GM18505 (cell line): Measurements from ENCODE around the gene ZG16.
A peak's percentile ranks its signal among the peaks of the same experiment; 100 is the strongest.
"Not testable (repeated sequence)": the region's sequence is repeated elsewhere in the genome, so short reads cannot be mapped to it uniquely, and the experiment has no call there.

ENCODE experiments used
- ATAC-seq: cut with Tn5 transposase; IDR thresholded peaks from one replicate; pipeline ENCODE4 v1.9.1; 2021; ENCODE audit not compliant: unreplicated experiment
- POLR2A ChIP-seq: IDR thresholded peaks from 4 replicates; pipeline ENCODE4 v1.6.1; 2011; ENCODE audit warnings: borderline replicate concordance; ENCODE audit not compliant: insufficient read depth, insufficient read length; ENCODE audit errors: extremely low read depth

ZG16 gene

DNA sequence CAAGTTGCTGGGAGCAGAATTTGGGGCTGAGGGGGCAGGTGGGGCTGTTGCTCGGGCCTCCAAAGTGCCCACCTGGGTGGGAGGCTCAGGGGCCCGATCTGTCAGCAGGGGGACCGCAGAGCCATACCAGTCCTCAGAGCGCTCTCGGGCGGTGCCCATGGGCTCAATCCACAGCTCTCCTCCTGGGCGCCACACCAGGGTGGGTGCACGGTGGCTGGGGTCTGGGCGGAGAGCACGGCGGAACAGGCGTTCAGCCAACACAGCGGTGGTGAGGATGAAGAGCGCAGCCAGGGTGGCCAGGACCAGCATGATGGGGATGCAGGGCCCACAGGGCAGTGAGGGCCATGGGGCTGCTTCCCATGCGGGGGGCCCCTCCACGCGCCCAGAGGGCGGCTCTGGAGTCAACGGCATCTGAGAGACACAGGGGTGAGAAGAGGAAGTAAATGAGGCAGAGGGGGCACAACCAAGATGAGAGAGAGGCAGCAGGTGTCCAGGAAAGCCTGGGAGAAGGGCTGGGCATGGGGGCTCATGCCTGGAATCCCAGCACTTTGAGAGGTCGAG lies 33.4 kb upstream of the ZG16 start:
- TF ChIP-seq POLR2A = no peak
- no peak for ATAC-seq

DNA sequence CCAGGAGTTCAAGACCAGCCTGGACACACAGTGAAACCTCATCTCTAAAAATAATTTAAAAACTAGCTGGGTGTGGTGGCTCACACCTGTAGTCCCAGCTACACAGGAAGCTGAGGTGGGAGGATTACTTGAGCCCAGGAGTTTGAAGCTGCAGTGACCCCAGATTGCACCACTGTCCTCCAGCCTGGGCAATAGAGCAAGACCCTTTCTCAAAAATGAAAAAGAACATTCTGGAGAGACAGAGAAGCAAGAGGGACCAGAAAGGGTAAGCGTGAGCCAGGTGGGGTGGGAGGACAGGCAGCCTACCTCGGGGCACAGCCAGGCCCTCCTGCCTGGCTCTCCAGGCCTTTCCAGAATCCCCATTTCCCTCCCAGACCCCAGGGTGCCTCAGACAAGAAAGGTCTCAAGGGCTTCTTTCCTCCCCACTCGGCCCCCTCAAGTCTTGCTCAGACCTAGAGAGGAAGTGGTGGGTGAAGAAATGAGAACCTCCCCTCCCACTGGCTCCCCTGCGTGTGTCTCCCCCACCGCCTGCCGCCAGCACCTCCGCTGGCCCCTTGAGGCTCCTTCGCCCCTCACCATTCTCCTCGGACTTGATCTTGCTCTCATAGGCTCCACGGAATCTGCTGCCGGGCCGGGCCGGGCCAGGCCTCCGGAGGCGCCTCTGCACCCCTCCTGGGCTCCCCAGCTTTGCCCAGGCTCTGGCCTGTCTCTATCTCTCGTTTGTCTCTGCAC lies 32.8 kb upstream of the ZG16 start:
- peak; percentile 45 for ATAC-seq
- peak; percentile 2 for TF ChIP-seq POLR2A

DNA sequence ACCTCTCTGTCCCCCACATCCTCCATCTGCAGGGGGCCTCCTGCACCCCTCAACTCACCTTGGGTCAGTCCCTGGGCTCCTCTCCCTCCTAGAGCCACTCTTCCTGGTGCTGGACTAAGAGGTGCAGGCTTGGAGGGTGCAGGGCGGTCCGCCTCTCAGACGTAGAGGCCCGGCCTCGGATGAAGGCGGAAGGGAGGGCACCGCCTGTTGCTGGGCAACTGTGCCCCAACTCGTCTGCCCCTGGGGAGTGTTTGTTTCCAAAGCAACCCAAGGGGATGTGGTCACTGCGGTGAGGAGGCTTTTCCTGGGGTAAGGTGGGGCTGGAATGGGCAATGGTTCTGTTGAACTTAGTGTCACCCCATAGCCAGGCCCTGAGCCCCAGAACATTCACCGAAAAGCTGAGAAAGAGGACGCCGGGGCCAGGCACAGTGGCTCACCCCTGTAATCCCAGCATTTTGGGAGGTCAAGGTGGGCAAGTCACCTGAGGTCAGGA lies 32.2 kb upstream of the ZG16 start, which contains the start of gene C16orf54:
C16orf54 (minus strand) TSS at position 138 of the 493 bp plus-strand sequence. CDS start 1,039 bp downstream, outside the sequence.
- no peak for TF ChIP-seq POLR2A
- peak; percentile 84 for ATAC-seq

DNA sequence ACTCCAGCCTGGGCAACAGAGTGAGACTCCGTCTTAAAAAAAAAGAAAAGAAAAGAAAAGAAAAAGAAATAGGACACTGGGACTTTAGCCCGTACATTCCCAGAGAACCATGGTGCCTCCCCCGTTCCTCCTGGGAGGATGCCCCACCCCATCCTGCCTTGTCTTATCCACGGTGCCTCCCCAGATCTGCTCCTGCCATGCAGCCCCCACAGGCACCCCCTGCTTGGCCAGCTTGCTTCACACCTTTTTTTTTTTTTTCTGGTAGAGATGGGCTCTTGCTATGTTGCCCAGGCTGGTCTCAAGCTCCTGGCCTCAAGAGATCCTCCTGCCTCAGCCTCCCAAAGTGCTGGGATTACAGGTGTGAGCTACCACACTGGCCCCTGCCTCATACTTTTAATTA lies 31.5 kb upstream of the ZG16 start:
- not testable (repeated sequence) for ATAC-seq

DNA sequence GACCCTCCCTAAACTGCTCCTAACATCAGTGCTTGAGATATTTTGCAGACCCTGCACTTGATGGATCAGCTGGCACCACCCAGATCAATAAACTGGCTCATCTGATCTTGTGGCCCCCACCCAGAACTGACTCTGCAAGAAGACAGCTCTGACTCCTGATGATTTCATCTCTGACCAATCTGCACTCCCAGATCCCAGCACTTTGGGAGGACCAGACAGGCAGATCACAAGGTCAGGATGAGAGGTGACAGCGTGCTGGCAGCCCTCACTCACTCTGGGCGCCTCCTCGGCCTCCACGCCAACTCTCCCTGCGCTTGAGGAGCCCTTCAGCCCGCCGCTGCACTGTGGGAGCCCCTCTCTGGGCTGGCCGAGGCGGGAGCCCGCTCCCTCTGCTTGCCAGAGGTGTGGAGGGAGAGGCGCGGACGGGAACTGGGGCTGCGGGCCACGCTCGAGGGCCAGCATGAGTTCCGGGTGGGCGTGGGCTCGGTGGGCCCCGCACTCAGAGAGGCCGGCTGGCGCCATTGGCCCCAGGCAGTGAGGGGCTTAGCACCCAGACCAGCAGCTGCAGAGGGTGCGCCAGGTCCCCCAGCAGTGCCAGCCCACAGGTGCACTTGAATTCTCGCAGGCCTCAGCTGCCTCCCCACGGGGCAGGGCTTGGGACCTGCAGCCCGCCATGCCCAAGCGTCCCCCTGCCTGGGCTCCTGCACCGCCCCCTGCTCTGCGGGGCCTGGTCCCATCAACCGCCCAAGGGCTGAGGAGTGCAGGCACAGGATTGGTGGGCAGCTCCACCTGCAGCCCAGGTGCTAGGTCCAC lies 29.9 kb upstream of the ZG16 start:
- no peak for TF ChIP-seq POLR2A
- no peak for ATAC-seq

DNA sequence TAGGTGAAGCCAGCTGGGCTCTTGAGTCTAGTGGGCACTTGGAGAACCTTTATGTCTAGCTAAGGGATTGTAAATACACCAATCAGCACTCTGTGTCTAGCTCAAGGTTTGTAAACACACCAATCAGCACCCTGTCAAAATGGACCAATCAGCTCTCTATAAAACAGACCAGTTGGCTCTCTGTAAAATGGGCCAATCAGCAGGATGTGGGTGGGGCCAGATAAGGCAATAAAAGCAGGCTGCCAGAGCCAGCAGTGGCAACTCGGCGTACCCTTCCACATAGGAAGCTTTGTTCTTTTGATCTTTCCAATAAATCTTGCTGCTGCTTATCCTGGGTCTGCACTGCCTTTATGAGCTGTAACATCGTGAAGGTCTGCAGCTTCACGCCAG lies 29.3 kb upstream of the ZG16 start:
- not testable (repeated sequence) for ATAC-seq

DNA sequence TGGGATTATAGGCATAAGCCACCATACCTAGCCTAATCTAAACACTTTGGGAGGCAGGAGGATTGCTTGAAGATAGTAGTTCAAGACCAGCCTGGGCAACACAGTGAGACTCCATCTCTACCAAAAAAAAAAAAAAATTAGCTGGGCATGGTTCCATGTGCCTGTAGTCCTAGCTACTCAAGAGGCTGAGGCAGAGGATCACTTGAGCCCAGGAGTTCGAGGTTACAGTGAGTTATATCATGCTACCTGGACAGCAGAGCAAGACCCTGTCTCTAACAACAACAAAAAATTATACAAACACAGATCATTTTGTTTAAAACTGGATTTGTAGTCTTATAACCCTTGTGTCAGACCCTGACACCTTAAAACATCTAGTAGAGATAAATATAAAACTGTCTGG lies 24.5 kb upstream of the ZG16 start:
- no peak for ATAC-seq
- no peak for TF ChIP-seq POLR2A

DNA sequence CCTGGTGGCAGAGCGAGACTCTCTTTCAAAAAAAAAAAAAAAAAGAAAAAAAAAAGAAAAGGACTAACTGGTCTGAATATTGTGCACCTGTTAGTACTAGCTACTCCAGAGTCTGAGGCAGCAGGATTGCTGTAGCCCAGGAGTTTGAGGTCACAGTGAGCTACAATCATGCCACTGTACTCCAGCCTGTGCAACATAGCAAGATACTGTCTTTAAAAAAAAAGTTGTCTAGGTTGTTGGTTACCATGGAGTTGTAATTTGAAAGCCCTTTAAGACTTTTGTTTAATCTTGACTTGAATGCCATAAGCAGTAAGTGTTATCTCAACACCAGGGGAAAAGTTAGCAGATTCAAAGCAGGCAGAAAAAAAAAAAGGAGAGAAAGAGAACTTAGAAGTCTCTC lies 21.4 kb upstream of the ZG16 start:
- ATAC-seq = no peak
- TF ChIP-seq POLR2A = no peak

DNA sequence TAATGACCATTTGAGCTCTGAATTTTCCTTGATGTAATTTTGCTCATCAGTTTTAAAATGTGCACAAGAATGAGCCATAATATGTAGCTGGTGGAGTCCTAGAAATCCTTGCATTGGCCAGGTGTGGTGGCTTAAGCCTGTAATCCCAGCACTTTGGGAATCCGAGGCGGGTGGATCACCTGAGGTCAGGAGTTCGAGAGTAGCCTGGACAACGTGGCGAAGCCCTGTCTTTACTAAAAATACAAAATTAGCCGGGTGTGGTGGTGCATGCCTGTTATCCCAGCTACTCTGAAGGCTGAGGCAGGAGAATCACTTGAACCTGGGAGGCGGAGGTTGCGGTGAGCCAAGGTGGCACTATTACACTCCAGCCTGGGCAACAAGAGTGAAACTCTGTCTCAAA lies 21.0 kb upstream of the ZG16 start:
- not testable (repeated sequence) for ATAC-seq

DNA sequence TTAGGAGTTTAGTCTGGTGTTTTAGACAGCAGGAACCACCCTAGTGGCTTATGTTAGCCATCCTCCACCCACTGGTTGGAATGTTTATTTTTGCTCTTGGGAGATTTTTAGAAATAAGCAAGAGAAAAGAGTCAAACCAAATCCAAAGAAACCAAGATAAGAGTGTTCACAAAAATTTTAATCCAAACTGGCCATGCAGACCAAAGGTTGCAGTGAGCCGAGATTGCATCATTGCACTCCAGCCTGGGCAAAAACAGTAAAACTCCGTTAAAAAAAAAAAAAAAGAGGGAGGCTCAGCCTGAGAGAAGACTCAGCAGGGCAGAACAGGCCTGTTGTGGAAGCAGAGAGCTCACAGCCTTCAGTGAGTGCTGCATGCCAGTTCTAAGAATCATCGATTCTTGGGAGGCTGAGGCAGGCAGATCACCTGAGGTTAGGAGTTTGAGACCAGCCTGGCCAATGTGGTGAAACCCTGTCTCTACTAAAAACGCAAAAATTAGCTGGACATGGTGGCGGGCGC lies 20.0 kb upstream of the ZG16 start:
- ATAC-seq = no peak
- no peak for TF ChIP-seq POLR2A

DNA sequence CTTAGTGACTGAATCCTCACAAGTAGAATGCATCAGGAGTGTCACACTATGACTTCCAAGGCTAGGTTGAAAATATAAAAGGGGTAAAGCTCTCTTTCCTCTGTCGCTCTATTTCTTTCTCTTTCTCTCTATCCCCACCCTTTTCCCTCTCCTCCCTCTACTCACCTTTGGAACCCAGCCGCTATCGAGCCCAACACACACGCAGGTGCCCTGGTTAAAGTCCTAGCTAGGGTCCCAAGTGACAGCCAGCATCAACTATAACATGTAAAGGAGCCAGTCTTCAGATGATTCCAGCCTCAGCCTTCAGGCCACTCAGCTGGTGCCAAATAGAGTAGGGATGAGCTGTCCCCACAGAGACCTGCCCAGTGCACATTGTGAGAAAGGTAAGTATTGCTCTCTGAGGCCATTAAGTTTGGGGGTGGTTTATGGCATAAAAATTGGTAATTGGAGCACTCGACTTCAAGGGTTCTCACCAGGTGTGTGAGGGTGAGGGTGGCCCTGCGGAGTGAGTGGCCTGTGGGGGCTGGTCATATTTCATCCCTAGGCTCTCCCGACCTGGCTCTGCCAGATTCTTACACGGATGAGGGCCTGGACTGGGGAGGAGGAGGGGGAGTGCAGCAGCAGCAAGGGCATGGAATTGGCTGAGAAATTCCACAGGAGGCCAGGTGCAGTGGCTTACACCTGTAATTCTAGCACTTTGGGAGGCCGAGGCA lies 17.3 kb upstream of the ZG16 start:
- no peak for TF ChIP-seq POLR2A
- no peak for ATAC-seq

DNA sequence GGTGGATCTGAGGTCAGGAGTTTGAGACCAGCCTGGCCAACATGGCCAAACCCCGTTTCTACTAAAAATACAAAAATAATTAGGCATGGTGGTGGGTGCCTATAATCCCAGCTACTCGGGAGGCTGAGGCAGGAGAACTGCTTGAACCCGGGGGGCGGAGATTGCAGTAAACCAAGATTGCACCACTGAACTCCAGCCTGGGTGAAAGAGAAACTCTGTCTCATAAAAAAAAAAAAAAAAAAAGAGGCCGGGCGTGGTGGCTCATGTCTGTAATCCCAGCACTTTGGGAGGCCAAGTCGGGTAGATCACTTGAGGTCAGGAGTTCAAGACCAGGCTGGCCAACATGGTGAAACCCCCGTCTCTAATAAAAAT lies 16.8 kb upstream of the ZG16 start:
- ATAC-seq = not testable (repeated sequence)

DNA sequence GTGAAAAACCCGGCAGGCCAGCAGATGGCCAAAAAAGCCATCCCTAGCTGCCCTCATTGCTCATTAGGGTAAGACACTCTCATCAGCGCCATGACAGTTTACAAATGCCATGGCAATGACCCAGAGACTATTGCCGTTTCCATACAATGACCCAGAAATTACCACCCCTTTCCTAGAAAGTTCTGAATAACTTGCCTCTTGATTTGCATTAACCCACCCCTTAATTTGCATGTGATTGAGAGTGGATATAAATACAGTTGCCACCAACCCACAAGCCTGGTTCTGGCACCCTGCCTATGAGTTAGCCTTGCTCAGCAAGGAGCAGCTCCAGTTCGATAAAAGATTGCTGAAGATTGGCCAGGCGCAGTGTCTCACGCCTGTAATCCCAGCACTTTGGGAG lies 16.2 kb upstream of the ZG16 start:
- TF ChIP-seq POLR2A = no peak
- ATAC-seq = no peak
